Glutamatergic neuron (in vitro differentiated cells): Measurements from ENCODE around the gene MRPL14. TPM values are rescaled to one million over a fixed set of nuclear protein-coding genes. Genes with fewer than 3 reads are reported as not detected.

ENCODE experiments used
- DNase-seq: peaks from one replicate; pipeline ENCODE4 v3.0.0; 2022
- H3K27ac Mint-ChIP-seq: one replicate; pipeline ENCODE4 v1.8.0; 2020; ENCODE audit warnings: mild to moderate bottlenecking, mixed read lengths, inconsistent platforms; ENCODE audit not compliant: unreplicated experiment
- H3K27me3 Mint-ChIP-seq: one replicate; pipeline ENCODE4 v1.8.0; 2020; ENCODE audit warnings: mild to moderate bottlenecking, moderate library complexity, mixed read lengths, inconsistent platforms; ENCODE audit not compliant: unreplicated experiment
- H3K36me3 Mint-ChIP-seq: one replicate; pipeline ENCODE4 v1.8.0; 2020; ENCODE audit warnings: mild to moderate bottlenecking, mixed read lengths, inconsistent platforms; ENCODE audit not compliant: unreplicated experiment
- H3K4me1 Mint-ChIP-seq: one replicate; pipeline ENCODE4 v1.8.0; 2020; ENCODE audit warnings: mild to moderate bottlenecking, low read depth, mixed read lengths, inconsistent platforms; ENCODE audit not compliant: unreplicated experiment
- H3K4me3 Mint-ChIP-seq: one replicate; pipeline ENCODE4 v1.8.0; 2020; ENCODE audit warnings: mild to moderate bottlenecking, mixed read lengths, inconsistent platforms; ENCODE audit not compliant: unreplicated experiment
- H3K9me3 Mint-ChIP-seq: one replicate; pipeline ENCODE4 v1.8.0; 2020; ENCODE audit warnings: mild to moderate bottlenecking, moderate library complexity, mixed read lengths, inconsistent platforms; ENCODE audit not compliant: unreplicated experiment
- CTCF ChIP-seq: fragments of 200-600 bp; sonication (generic); IDR thresholded peaks from one replicate; pipeline ENCODE4 v1.5.0; 2021; ENCODE audit not compliant: partially characterized antibody, unreplicated experiment
- total RNA-seq: library from RNA; stranded (reverse); fragmentation: NEBNext Ultra II Directional; extraction: Animal tissue kit (Norgen Biotek cat#: 25700); gene quantifications from one replicate; pipeline ENCODE4 v1.2.1, GENCODE V29; 2021; ENCODE audit not compliant: unreplicated experiment

The MRPL14 gene
- total RNA-seq, 1 donor from 2014 or later = 31.7 TPM

- H3K27me3 Mint-ChIP-seq = peaks cover 2% of the 10 kb centered on the region
- H3K36me3 Mint-ChIP-seq = no peaks in the 10 kb centered on the region
- peaks cover 3% of the 10 kb centered on the region for H3K9me3 Mint-ChIP-seq
- TF ChIP-seq CTCF = no peak
- no peak for DNase-seq
- no peak overlapping the region for H3K27ac Mint-ChIP-seq
- no peak overlapping the region for H3K4me3 Mint-ChIP-seq
- H3K4me1 Mint-ChIP-seq = peaks cover 6% of the 10 kb centered on the region
Measured at GRCh38 chr6:44169886-44170570, 42.8 kb upstream of the MRPL14 start.

GRCh38 chr6:44169154-44169553 lies 41.9 kb upstream of the MRPL14 start:
- peaks cover 2% of the 10 kb centered on the region for H3K27me3 Mint-ChIP-seq
- DNase-seq = no peak
- TF ChIP-seq CTCF = no peak
- H3K9me3 Mint-ChIP-seq = peaks cover 3% of the 10 kb centered on the region
- peaks cover 10% of the 10 kb centered on the region for H3K4me1 Mint-ChIP-seq
- no peak overlapping the region for H3K4me3 Mint-ChIP-seq
- no peak overlapping the region for H3K27ac Mint-ChIP-seq
- H3K36me3 Mint-ChIP-seq = no peaks in the 10 kb centered on the region

- DNase-seq = no peak
- TF ChIP-seq CTCF = no peak
- Mint-ChIP-seq H3K4me1 (peaks cover 13% of the 10 kb centered on the region), H3K4me3 (no peak overlapping the region), H3K9me3 (peaks cover 4% of the 10 kb centered on the region), H3K27me3 (peaks cover 2% of the 10 kb centered on the region), H3K27ac (no peak overlapping the region), H3K36me3 (no peaks in the 10 kb centered on the region)
Measured at GRCh38 chr6:44167567-44167966, 40.3 kb upstream of the MRPL14 start.

- no peak for TF ChIP-seq CTCF
- DNase-seq = no peak
- peaks cover 16% of the 10 kb centered on the region for H3K4me1 Mint-ChIP-seq
- H3K9me3 Mint-ChIP-seq = peaks cover 4% of the 10 kb centered on the region
- peaks cover 2% of the 10 kb centered on the region for H3K27me3 Mint-ChIP-seq
- H3K4me3 Mint-ChIP-seq = no peak overlapping the region
- H3K27ac Mint-ChIP-seq = no peak overlapping the region
- no peaks in the 10 kb centered on the region for H3K36me3 Mint-ChIP-seq
Measured at GRCh38 chr6:44166591-44167184, 39.4 kb upstream of the MRPL14 start.

GRCh38 chr6:44166116-44166515 lies 38.9 kb upstream of the MRPL14 start:
- DNase-seq = no peak
- H3K4me3 Mint-ChIP-seq = no peak overlapping the region
- H3K4me1 Mint-ChIP-seq = peaks cover 16% of the 10 kb centered on the region
- H3K9me3 Mint-ChIP-seq = peaks cover 4% of the 10 kb centered on the region
- H3K27me3 Mint-ChIP-seq = peaks cover 2% of the 10 kb centered on the region
- TF ChIP-seq CTCF = no peak
- H3K36me3 Mint-ChIP-seq = no peaks in the 10 kb centered on the region
- peak overlapping the region; percentile 36 for H3K27ac Mint-ChIP-seq
